Neural cell (in vitro differentiated cells): Measurements from ENCODE around the gene SMIM38.

Experiments used
- EP300 ChIP-seq: fragments of 450-650 bp; conservative IDR thresholded peaks from 2 replicates; pipeline ENCODE4 v1.6.1; 2014; ENCODE audit warnings: antibody characterized with exemption, mild to moderate bottlenecking, moderate library complexity; ENCODE audit not compliant: poor library complexity, severe bottlenecking
- EZH2 ChIP-seq: fragments of 200-600, 300-800 bp; shearing (Covaris generic), sonication (generic); IDR thresholded peaks from 2 replicates; pipeline ENCODE4 v1.6.1; 2014; ENCODE audit warnings: antibody characterized with exemption, low read length, borderline replicate concordance, mild to moderate bottlenecking; ENCODE audit not compliant: insufficient read depth, poor library complexity, severe bottlenecking
- MXI1 ChIP-seq: fragments of 450-650 bp; conservative IDR thresholded peaks from 2 replicates; pipeline ENCODE4 v1.6.1; 2014; ENCODE audit warnings: antibody characterized with exemption, mild to moderate bottlenecking; ENCODE audit not compliant: poor library complexity, severe bottlenecking
- POLR2AphosphoS5 ChIP-seq: IDR thresholded peaks from 2 replicates; pipeline ENCODE4 v1.6.1; 2012
- RAD21 ChIP-seq: fragments of 450-650 bp; conservative IDR thresholded peaks from 2 replicates; pipeline ENCODE4 v1.6.1; 2014; ENCODE audit warnings: antibody characterized with exemption, mild to moderate bottlenecking, moderate library complexity
- TAF1 ChIP-seq: IDR thresholded peaks from 2 replicates; pipeline ENCODE4 v1.6.1; 2012; ENCODE audit warnings: low read depth
- TF ChIP-seq, protein P1 (sequence below): fragments of 450-650 bp; IDR thresholded peaks from 2 replicates; pipeline ENCODE4 v1.5.1; 2014; ENCODE audit warnings: antibody characterized with exemption, mild to moderate bottlenecking, moderate library complexity; ENCODE audit not compliant: poor library complexity, severe bottlenecking
- TF ChIP-seq, protein P2 (sequence below): IDR thresholded peaks from 2 replicates; pipeline ENCODE4 v1.6.1; 2012; ENCODE audit warnings: borderline replicate concordance

DNA sequence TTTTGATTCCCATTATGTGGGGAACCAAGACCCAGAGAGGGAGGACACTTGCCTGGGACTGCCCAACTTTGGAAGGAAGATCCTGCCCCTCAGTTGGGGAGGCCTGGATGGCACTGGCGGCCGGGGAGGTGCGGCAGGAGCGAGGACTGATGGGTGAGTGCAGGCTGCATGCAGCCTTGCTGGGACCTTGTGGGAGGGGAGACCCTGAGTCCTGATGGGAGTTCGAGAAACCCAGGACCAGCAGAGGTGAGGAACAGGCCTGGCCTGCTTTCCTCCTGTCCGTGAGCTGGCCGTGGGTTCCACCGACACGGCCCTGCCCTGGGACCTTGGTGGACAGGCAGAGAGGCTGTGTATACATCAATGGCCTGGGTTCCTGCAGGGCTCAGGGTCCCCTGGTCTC is 19.3 kb upstream of the SMIM38 start:
- TF ChIP-seq, protein P1, sequence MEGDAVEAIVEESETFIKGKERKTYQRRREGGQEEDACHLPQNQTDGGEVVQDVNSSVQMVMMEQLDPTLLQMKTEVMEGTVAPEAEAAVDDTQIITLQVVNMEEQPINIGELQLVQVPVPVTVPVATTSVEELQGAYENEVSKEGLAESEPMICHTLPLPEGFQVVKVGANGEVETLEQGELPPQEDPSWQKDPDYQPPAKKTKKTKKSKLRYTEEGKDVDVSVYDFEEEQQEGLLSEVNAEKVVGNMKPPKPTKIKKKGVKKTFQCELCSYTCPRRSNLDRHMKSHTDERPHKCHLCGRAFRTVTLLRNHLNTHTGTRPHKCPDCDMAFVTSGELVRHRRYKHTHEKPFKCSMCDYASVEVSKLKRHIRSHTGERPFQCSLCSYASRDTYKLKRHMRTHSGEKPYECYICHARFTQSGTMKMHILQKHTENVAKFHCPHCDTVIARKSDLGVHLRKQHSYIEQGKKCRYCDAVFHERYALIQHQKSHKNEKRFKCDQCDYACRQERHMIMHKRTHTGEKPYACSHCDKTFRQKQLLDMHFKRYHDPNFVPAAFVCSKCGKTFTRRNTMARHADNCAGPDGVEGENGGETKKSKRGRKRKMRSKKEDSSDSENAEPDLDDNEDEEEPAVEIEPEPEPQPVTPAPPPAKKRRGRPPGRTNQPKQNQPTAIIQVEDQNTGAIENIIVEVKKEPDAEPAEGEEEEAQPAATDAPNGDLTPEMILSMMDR, result no peak
- no peak for TF ChIP-seq RAD21
- TF ChIP-seq TAF1, result no peak
- TF ChIP-seq MXI1, result no peak
- TF ChIP-seq EZH2, result no peak
- TF ChIP-seq EP300, result no peak
- TF ChIP-seq, protein P2, sequence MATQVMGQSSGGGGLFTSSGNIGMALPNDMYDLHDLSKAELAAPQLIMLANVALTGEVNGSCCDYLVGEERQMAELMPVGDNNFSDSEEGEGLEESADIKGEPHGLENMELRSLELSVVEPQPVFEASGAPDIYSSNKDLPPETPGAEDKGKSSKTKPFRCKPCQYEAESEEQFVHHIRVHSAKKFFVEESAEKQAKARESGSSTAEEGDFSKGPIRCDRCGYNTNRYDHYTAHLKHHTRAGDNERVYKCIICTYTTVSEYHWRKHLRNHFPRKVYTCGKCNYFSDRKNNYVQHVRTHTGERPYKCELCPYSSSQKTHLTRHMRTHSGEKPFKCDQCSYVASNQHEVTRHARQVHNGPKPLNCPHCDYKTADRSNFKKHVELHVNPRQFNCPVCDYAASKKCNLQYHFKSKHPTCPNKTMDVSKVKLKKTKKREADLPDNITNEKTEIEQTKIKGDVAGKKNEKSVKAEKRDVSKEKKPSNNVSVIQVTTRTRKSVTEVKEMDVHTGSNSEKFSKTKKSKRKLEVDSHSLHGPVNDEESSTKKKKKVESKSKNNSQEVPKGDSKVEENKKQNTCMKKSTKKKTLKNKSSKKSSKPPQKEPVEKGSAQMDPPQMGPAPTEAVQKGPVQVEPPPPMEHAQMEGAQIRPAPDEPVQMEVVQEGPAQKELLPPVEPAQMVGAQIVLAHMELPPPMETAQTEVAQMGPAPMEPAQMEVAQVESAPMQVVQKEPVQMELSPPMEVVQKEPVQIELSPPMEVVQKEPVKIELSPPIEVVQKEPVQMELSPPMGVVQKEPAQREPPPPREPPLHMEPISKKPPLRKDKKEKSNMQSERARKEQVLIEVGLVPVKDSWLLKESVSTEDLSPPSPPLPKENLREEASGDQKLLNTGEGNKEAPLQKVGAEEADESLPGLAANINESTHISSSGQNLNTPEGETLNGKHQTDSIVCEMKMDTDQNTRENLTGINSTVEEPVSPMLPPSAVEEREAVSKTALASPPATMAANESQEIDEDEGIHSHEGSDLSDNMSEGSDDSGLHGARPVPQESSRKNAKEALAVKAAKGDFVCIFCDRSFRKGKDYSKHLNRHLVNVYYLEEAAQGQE, result no peak
- TF ChIP-seq POLR2AphosphoS5, result no peak
